ENCODE data around the gene SYNGR1.

The SYNGR1 gene

GRCh38 chr22:39434243-39434653 is 84.5 kb downstream of the SYNGR1 start:
- H4K20me1 ChIP-seq (ENCODE audit: insufficient read depth, low read length): no peaks in the 10 kb centered on the region
- H3K4me3 ChIP-seq (ENCODE audit: low read length): no peak overlapping the region
- no peak overlapping the region for H2AFZ ChIP-seq (ENCODE audit: low read depth, low read length)
- peaks cover 29% of the 10 kb centered on the region for H3K4me1 ChIP-seq (ENCODE audit: low read length)
- no peak overlapping the region for H3K9ac ChIP-seq (ENCODE audit: low read length)
- no peak overlapping the region for H3K4me2 ChIP-seq (ENCODE audit: low read length)
- peaks cover 33% of the 10 kb centered on the region for H3K36me3 ChIP-seq (replicated peaks; ENCODE audit: low read depth, low read length)
- H3K27me3 ChIP-seq (ENCODE audit: low read depth, low read length): no peaks in the 10 kb centered on the region
- no peak overlapping the region for H3K27ac ChIP-seq (ENCODE audit: low read length)
- H3K9me3 ChIP-seq (ENCODE audit: insufficient read depth, low read length): no peaks in the 10 kb centered on the region
- TF ChIP-seq EZH2phosphoT487 (IDR thresholded peaks at IDR 0.05; ENCODE audit: low read depth) (no peak), CTCF (IDR thresholded peaks at IDR 0.05; ENCODE audit: low read depth, low read length) (no peak)
- H3K79me2 ChIP-seq (ENCODE audit: low read length): peaks cover 8% of the 10 kb centered on the region; the same call in 1 of the 2 replicates

DNA sequence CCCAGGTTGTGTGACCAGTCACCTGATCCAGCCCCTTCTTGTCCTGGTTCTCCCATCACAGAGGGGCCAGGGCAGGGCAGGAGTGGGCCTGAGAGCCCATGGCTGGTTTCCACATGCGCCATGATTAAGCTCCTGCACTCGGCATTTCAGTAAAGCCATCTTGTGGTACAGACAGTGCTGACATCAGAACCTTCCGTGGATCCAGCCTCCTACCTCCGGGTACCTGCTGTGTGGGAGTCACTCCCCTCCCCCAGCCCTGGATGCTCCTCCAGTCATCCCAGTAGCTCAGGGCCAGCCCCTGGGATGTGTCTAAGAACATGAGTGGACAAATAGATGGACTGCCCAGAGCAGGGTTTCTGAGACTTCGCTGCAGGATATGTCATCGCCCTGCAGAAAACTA is 84.9 kb downstream of the SYNGR1 start:
- no peaks in the 10 kb centered on the region for H3K27me3 ChIP-seq (ENCODE audit: low read depth, low read length)
- H3K4me1 ChIP-seq (ENCODE audit: low read length): peaks cover 34% of the 10 kb centered on the region
- peaks cover 34% of the 10 kb centered on the region for H3K36me3 ChIP-seq (replicated peaks; ENCODE audit: low read depth, low read length)
- TF ChIP-seq EZH2phosphoT487 (IDR thresholded peaks at IDR 0.05; ENCODE audit: low read depth) (no peak), CTCF (IDR thresholded peaks at IDR 0.05; ENCODE audit: low read depth, low read length) (no peak)
- no peaks in the 10 kb centered on the region for H3K9me3 ChIP-seq (ENCODE audit: insufficient read depth, low read length)
- H3K4me3 ChIP-seq (ENCODE audit: low read length): no peak overlapping the region
- H3K27ac ChIP-seq (ENCODE audit: low read length): no peak overlapping the region
- peaks cover 9% of the 10 kb centered on the region; the same call in 1 of the 2 replicates for H3K79me2 ChIP-seq (ENCODE audit: low read length)
- H2AFZ ChIP-seq (ENCODE audit: low read depth, low read length): no peak overlapping the region
- H3K4me2 ChIP-seq (ENCODE audit: low read length): no peak overlapping the region
- H4K20me1 ChIP-seq (ENCODE audit: insufficient read depth, low read length): no peaks in the 10 kb centered on the region
- no peak overlapping the region for H3K9ac ChIP-seq (ENCODE audit: low read length)

All from OCI-LY3 (cell line).